ENCODE data around the gene TBCK.

- no peak for TF ChIP-seq HNF4A (conservative IDR thresholded peaks at IDR 0.05)
- no peak for TF ChIP-seq CTCF (IDR thresholded peaks at IDR 0.05; ENCODE audit: low read depth, low read length, missing input control)
These were observed 323.2 kb downstream of the TBCK start for GRCh38 chr4:105992641-105993305.

Measured in liver (tissue), 3 donors.